Mesenchymal stem cell (in vitro differentiated cells and primary cell): ENCODE measurements around the gene DDAH1. TPM values are rescaled to one million over a fixed set of nuclear protein-coding genes. Genes with fewer than 3 reads are reported as not detected.

Source experiments
- DNase-seq: peaks from one replicate; pipeline ENCODE4 v3.0.0-alpha.2; 2013
- H2AFZ ChIP-seq: one replicate; pipeline ENCODE4 v1.6.1; 2013; ENCODE audit warnings: low read depth, mild to moderate bottlenecking, control low read depth, inconsistent platforms, low read length, moderate library complexity
- H2AK5ac ChIP-seq: 2 replicates; pipeline ENCODE4 v1.6.1; 2013; ENCODE audit warnings: low read length, moderate library complexity, mild to moderate bottlenecking, inconsistent platforms; ENCODE audit not compliant: severe bottlenecking
- H2BK120ac ChIP-seq: one replicate; pipeline ENCODE4 v1.6.1; 2013; ENCODE audit warnings: low read depth, mild to moderate bottlenecking, inconsistent platforms, low read length, moderate library complexity
- H2BK12ac ChIP-seq, 2 experiments: one replicate each; pipeline ENCODE4 v1.6.1; 2013; ENCODE audit warnings: inconsistent platforms in 2 of 2, low read length in 2 of 2, mild to moderate bottlenecking in 2 of 2, moderate library complexity in 2 of 2, control low read depth in 1 of 2
- H2BK15ac ChIP-seq: one replicate; pipeline ENCODE4 v1.6.1; 2013; ENCODE audit warnings: mild to moderate bottlenecking, low read depth, inconsistent platforms; ENCODE audit not compliant: poor library complexity, severe bottlenecking
- H2BK5ac ChIP-seq: 2 replicates; pipeline ENCODE4 v1.6.1; 2013; ENCODE audit warnings: low read depth, mild to moderate bottlenecking, low read length, control low read depth, inconsistent platforms; ENCODE audit not compliant: poor library complexity, severe bottlenecking
- H3K14ac ChIP-seq, 2 experiments: one replicate each; pipeline ENCODE4 v1.6.1; 2013; ENCODE audit warnings: inconsistent platforms in 2 of 2, low read length in 2 of 2, control low read depth in 1 of 2, mild to moderate bottlenecking in 1 of 2, moderate library complexity in 1 of 2
- H3K18ac ChIP-seq, 2 experiments: one replicate each; pipeline ENCODE4 v1.6.1; 2013; ENCODE audit warnings: inconsistent platforms in 2 of 2, low read length in 2 of 2, control low read depth in 1 of 2, low read depth in 1 of 2, mild to moderate bottlenecking in 1 of 2
- H3K23ac ChIP-seq, 2 experiments: one replicate each; pipeline ENCODE4 v1.6.1; 2013; ENCODE audit warnings: inconsistent platforms in 2 of 2, low read length in 2 of 2, mild to moderate bottlenecking in 2 of 2, moderate library complexity in 2 of 2, control low read depth in 1 of 2
- H3K27ac ChIP-seq: 2 replicates; pipeline ENCODE4 v1.5.1; 2013; ENCODE audit warnings: mild to moderate bottlenecking, moderate library complexity, low read length, control low read depth, inconsistent platforms; ENCODE audit not compliant: poor library complexity, severe bottlenecking
- H3K27me3 ChIP-seq, 2 experiments: 2 replicates each; pipeline versions ENCODE4 v1.6.1 to v1.7.0; 2013; ENCODE audit warnings: low read length in 2 of 2, mild to moderate bottlenecking in 2 of 2, moderate library complexity in 2 of 2, control low read depth in 1 of 2, inconsistent platforms in 1 of 2; ENCODE audit not compliant: control insufficient read depth in 1 of 2, insufficient read depth in 1 of 2
- H3K36me3 ChIP-seq, 2 experiments: 2 replicates each; pipeline versions ENCODE4 v1.6.1 to v1.7.0; 2013; ENCODE audit warnings: low read length in 2 of 2, control low read depth in 1 of 2, inconsistent platforms in 1 of 2, low read depth in 1 of 2, mild to moderate bottlenecking in 1 of 2; ENCODE audit not compliant: insufficient read depth in 2 of 2, control insufficient read depth in 1 of 2
- H3K4ac ChIP-seq, 2 experiments: one replicate each; pipeline ENCODE4 v1.6.1; 2013; ENCODE audit warnings: inconsistent platforms in 2 of 2, low read length in 2 of 2, mild to moderate bottlenecking in 2 of 2, moderate library complexity in 2 of 2, control low read depth in 1 of 2, low read depth in 1 of 2
- H3K4me1 ChIP-seq: 2 replicates; pipeline ENCODE4 v1.6.1; 2013; ENCODE audit warnings: low read depth, low read length, control low read depth; ENCODE audit not compliant: control insufficient read depth, insufficient read depth
- H3K4me2 ChIP-seq: 2 replicates; pipeline ENCODE4 v1.6.1; 2013; ENCODE audit warnings: low read length, mild to moderate bottlenecking, inconsistent platforms; ENCODE audit not compliant: poor library complexity, severe bottlenecking
- H3K4me3 ChIP-seq, 2 experiments: 2 replicates each; pipeline versions ENCODE4 v1.5.1 to v1.7.0; 2013; ENCODE audit warnings: low read length in 2 of 2, mild to moderate bottlenecking in 2 of 2, control low read depth in 1 of 2, low read depth in 1 of 2; ENCODE audit not compliant: insufficient read depth in 1 of 2
- H3K79me1 ChIP-seq: replicated peaks from 2 replicates; pipeline ENCODE4 v1.6.1; 2013; ENCODE audit warnings: mild to moderate bottlenecking, control low read depth, low read length, inconsistent platforms; ENCODE audit not compliant: poor library complexity, severe bottlenecking
- H3K9ac ChIP-seq: 2 replicates; pipeline ENCODE4 v1.7.0; 2013; ENCODE audit warnings: mild to moderate bottlenecking, low read length, moderate library complexity
- H3K9me3 ChIP-seq: 2 replicates; pipeline ENCODE4 v1.7.0; 2013; ENCODE audit warnings: mild to moderate bottlenecking, low read length; ENCODE audit not compliant: control insufficient read depth
- H4K8ac ChIP-seq: one replicate; pipeline ENCODE4 v1.6.1; 2013; ENCODE audit warnings: inconsistent platforms, mild to moderate bottlenecking, low read length, moderate library complexity
- H4K91ac ChIP-seq: one replicate; pipeline ENCODE4 v1.6.1; 2013; ENCODE audit warnings: mild to moderate bottlenecking, low read length, inconsistent platforms
- WGBS: methylation state at CpG from one replicate; pipeline ENCODE4 v1.1.7; 2013; ENCODE audit warnings: mixed read lengths; 5-methylcytosine and 5-hydroxymethylcytosine counted together
- small RNA-seq: library from polyadenylated mRNA; stranded (forward); fragments of <200 nt; extraction: miRNeasy Mini kit (QIAGEN cat#:217004); gene quantifications from one replicate; pipeline ENCODE3, GENCODE V24; 2013; ENCODE audit warnings: low read depth

Gene DDAH1

DNA sequence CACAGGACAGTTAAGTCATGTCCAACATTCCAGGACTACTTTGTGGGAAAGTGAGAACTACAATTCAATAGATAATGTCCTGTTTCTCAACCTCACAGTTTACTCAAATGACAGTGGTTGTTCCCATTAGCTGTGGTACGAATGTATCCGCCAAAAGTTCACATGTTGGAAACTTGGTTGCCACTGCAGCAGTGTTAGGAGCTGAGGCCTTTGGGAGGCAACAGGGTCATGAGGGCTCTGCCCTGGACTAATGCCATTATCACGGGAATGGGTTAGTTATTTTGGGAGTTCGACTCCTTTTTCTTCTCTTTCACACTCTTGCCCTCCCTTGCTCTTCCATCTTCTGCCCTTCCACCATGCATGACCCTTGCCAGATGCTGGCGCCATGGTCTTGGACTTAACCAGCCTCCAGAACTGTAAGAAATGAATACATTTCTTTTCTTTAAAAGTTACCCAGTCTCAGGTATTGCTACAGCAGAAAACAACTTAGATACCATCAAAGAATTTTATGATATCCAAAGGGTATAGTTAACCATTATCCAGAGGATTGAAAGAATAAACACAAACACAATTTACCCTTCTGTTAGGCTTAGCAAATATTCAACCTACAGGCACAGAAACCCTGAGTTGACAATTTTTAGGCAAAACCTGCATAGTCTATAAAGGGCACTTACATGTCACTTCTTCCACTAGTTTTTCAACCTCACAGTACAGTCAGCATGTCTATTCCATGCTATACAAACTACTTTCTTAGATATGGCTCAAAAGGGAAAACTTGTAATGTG lies 196.0 kb downstream of the DDAH1 start:
- 96% methylated on average over 5 of the region's 5 CpGs for WGBS
- Histone ChIP-seq H3K9me3 (no peaks in the 10 kb centered on the region), H2AK5ac (no peak overlapping the region)

More for the DNA sequence above, 196.0 kb downstream of the DDAH1 start:
- Histone ChIP-seq H3K4ac (no peak overlapping the region), H2BK5ac (no peak overlapping the region), H3K4me3 (no peak overlapping the region), H2AFZ (no peak overlapping the region), H3K9ac (no peak overlapping the region), H3K4me2 (no peak overlapping the region), H3K27ac (no peak overlapping the region), H2BK12ac (no peak overlapping the region), H2BK120ac (no peak overlapping the region), H3K4me1 (peaks cover 2% of the 10 kb centered on the region), H2BK15ac (no peak overlapping the region), H3K23ac (no peak overlapping the region), H3K79me1 (peaks cover 7% of the 10 kb centered on the region), H3K14ac (no peak overlapping the region), H4K91ac (no peak overlapping the region), H3K27me3 (no peaks in the 10 kb centered on the region), H3K18ac (no peak overlapping the region), H3K36me3 (peaks cover 10 to 87% of the 10 kb centered on the region in 2 experiments), H4K8ac (no peak overlapping the region)
- no peak for DNase-seq

Small RNA genes within 50 kb of the gene (small RNA-seq; reads per million reads assigned to genes)
- not detected for gene RF00019
